GM19467 (cell line): ENCODE data around the gene BABAM2.
A peak's percentile ranks its signal among the peaks of the same experiment; 100 is the strongest.
"Not testable (repeated sequence)": the region's sequence is repeated elsewhere in the genome, so short reads cannot be mapped to it uniquely, and the experiment has no call there.

Experiments used
- ATAC-seq: cut with Tn5 transposase; IDR thresholded peaks from one replicate; pipeline ENCODE4 v1.9.1; 2021; ENCODE audit warnings: mild to moderate bottlenecking, moderate library complexity; ENCODE audit not compliant: unreplicated experiment

Gene BABAM2

GRCh38 chr2:27875089-27875881 is 15.2 kb upstream of the BABAM2 start:
- no peak for ATAC-seq

GRCh38 chr2:27878825-27879224 is 11.7 kb upstream of the BABAM2 start:
- no peak for ATAC-seq

GRCh38 chr2:27881815-27882583 is 8.5 kb upstream of the BABAM2 start:
- ATAC-seq, result not testable (repeated sequence)

- not testable (repeated sequence) for ATAC-seq
These were observed 8.0 kb upstream of the BABAM2 start for GRCh38 chr2:27882584-27882922.

GRCh38 chr2:27884601-27885000 is 5.9 kb upstream of the BABAM2 start:
- no peak for ATAC-seq

- ATAC-seq, result no peak
These were observed 5.3 kb upstream of the BABAM2 start for GRCh38 chr2:27885234-27885633.

GRCh38 chr2:27885661-27886060 is 4.9 kb upstream of the BABAM2 start:
- ATAC-seq, result no peak

GRCh38 chr2:27886322-27886721 is 4.2 kb upstream of the BABAM2 start:
- ATAC-seq, result no peak

GRCh38 chr2:27887111-27887510 is 3.4 kb upstream of the BABAM2 start:
- no peak for ATAC-seq

GRCh38 chr2:27887830-27888229 is 2.7 kb upstream of the BABAM2 start:
- no peak for ATAC-seq

- no peak for ATAC-seq
These were observed 1.7 kb upstream of the BABAM2 start for GRCh38 chr2:27888790-27889189.

GRCh38 chr2:27889774-27890145 is 769 bp upstream of the BABAM2 start:
- ATAC-seq, result no peak

GRCh38 chr2:27890924-27891672 is 569 bp downstream of the BABAM2 start:
- ATAC-seq, result peak; percentile 23

- ATAC-seq, result no peak
These were observed 1.2 kb downstream of the BABAM2 start for GRCh38 chr2:27891673-27892105.

GRCh38 chr2:27893006-27893405 is 2.5 kb downstream of the BABAM2 start:
- ATAC-seq, result no peak

GRCh38 chr2:27897717-27898116 is 7.2 kb downstream of the BABAM2 start:
- no peak for ATAC-seq

- ATAC-seq, result no peak
These were observed 10.7 kb downstream of the BABAM2 start for GRCh38 chr2:27901234-27901633.

- no peak for ATAC-seq
These were observed 11.6 kb downstream of the BABAM2 start for GRCh38 chr2:27902098-27902497.

GRCh38 chr2:27903018-27903417 is 12.5 kb downstream of the BABAM2 start:
- no peak for ATAC-seq

GRCh38 chr2:27903649-27904404 is 13.3 kb downstream of the BABAM2 start:
- no peak for ATAC-seq

GRCh38 chr2:27904405-27904665 is 13.8 kb downstream of the BABAM2 start:
- ATAC-seq, result no peak
